ENCODE data around the gene GP1BB. TPM values are rescaled to one million over a fixed set of nuclear protein-coding genes. Genes with fewer than 3 reads are reported as not detected.

Gene GP1BB
- total and polyA plus RNA-seq, 2 of the 13 experiments (the other 11 are each of a cell fraction or from before 2014, with no cell fraction given) = not detected

DNA sequence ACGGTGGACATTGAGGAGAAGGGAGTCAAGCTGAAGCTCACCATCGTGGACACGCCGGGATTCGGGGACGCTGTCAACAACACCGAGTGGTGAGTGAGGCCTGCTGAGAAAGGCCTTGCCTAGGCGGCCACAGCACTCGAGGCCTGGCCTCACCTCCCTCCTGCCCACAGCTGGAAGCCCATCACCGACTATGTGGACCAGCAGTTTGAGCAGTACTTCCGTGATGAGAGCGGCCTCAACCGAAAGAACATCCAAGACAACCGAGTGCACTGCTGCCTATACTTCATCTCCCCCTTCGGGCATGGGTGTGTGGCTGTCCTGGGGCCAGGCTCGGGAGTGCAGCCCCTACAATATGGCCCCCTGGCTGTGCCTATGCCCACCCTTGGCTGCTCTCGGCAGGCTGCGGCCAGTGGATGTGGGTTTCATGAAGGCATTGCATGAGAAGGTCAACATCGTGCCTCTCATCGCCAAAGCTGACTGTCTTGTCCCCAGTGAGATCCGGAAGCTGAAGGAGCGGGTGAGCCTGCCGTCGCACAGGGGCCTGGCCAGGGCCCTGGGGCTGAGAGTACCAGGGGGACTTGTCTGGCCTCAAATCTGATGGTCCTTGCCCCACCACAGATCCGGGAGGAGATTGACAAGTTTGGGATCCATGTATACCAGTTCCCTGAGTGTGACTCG, 3.0 kb upstream of the GP1BB start:
- Histone ChIP-seq H4K20me1 (ENCODE audit: insufficient read depth, low read length) (peaks cover 8% of the 10 kb centered on the region; the same call in 1 of the 2 replicates), H3K9ac (ENCODE audit: insufficient read depth, low read depth, low read length) (no peak overlapping the region), H3K4me3 (replicated peaks in 1 of 3; ENCODE audit: insufficient read depth in 1 of 3, low read depth in 2 of 3, low read length in 3 of 3) (no peak overlapping the region), H3K4me2 (ENCODE audit: low read depth, low read length) (no peak overlapping the region), H3K4me1 (ENCODE audit: insufficient read depth, low read length) (peaks cover 37% of the 10 kb centered on the region), H3K9me3 (ENCODE audit: low read length) (no peaks in the 10 kb centered on the region), H2AFZ (ENCODE audit: low read length) (no peak overlapping the region), H3K79me2 (ENCODE audit: insufficient read depth, low read length) (no peaks in the 10 kb centered on the region), H3K36me3 (replicated peaks in 1 of 2; ENCODE audit: control insufficient read depth in 1 of 2, insufficient read depth in 2 of 2, low read length in 2 of 2) (no peaks in the 10 kb centered on the region), H3K27ac (ENCODE audit: extremely low read length, insufficient read depth, low read length) (no peak overlapping the region), H3K27me3 (ENCODE audit: control insufficient read depth in 1 of 2, insufficient read depth in 2 of 2, low read length in 2 of 2) (peaks cover 24 to 89% of the 10 kb centered on the region in 2 experiments)
- 50% methylated on average over 8 of the region's 26 CpGs for WGBS (ENCODE audit: low lambda C conversion rate)
- intact Hi-C loops (cut with micrococcal nuclease; ENCODE audit: unreplicated experiment) = no loop called here
- ATAC-seq (no peak), DNase-seq (ENCODE audit: low spot score) (no peak), FAIRE-seq (no peak)
- in situ Hi-C loops (cut with HindIII; ENCODE audit: extremely low pct_ligation_motif_present, low pct_unique_long_range_greater_than_20kb) = loop anchor here (5.0 kb wide), 1 partner anchor 43 kb away; no protein-coding TSS in a partner anchor
- BruUV-seq (replicated peaks) = no TSS peak
- ChIA-PET POLR2A (no interaction called here), CTCF (ENCODE audit: low intra/inter-chr PET ratio, low total read pairs) (no interaction called here)
- TF ChIP-seq, protein P1, sequence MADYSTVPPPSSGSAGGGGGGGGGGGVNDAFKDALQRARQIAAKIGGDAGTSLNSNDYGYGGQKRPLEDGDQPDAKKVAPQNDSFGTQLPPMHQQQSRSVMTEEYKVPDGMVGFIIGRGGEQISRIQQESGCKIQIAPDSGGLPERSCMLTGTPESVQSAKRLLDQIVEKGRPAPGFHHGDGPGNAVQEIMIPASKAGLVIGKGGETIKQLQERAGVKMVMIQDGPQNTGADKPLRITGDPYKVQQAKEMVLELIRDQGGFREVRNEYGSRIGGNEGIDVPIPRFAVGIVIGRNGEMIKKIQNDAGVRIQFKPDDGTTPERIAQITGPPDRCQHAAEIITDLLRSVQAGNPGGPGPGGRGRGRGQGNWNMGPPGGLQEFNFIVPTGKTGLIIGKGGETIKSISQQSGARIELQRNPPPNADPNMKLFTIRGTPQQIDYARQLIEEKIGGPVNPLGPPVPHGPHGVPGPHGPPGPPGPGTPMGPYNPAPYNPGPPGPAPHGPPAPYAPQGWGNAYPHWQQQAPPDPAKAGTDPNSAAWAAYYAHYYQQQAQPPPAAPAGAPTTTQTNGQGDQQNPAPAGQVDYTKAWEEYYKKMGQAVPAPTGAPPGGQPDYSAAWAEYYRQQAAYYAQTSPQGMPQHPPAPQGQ (CRISPR knock-in tag; IDR thresholded peaks at IDR 0.05; ENCODE audit: borderline replicate concordance) = no peak
- TF ChIP-seq MAZ (IDR thresholded peaks at IDR 0.05; ENCODE audit: borderline replicate concordance, low read depth, low read length) (no peak), MAZ (CRISPR knock-in tag; IDR thresholded peaks at IDR 0.05; ENCODE audit: low read depth) (no peak), ZNF839 (CRISPR knock-in tag; IDR thresholded peaks at IDR 0.05; ENCODE audit: borderline replicate concordance) (no peak), ZNF180 (CRISPR knock-in tag; IDR thresholded peaks at IDR 0.05; ENCODE audit: borderline replicate concordance, low read depth) (no peak)
- TF ChIP-seq, protein P2, sequence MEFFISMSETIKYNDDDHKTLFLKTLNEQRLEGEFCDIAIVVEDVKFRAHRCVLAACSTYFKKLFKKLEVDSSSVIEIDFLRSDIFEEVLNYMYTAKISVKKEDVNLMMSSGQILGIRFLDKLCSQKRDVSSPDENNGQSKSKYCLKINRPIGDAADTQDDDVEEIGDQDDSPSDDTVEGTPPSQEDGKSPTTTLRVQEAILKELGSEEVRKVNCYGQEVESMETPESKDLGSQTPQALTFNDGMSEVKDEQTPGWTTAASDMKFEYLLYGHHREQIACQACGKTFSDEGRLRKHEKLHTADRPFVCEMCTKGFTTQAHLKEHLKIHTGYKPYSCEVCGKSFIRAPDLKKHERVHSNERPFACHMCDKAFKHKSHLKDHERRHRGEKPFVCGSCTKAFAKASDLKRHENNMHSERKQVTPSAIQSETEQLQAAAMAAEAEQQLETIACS (CRISPR knock-in tag; IDR thresholded peaks at IDR 0.05) = no peak

Measured in HepG2 (cell line).